ENCODE measurements around the gene KTN1.

GRCh38 chr14:55706365-55706684 is 126.3 kb downstream of the KTN1 start:
- TF ChIP-seq, protein P1, sequence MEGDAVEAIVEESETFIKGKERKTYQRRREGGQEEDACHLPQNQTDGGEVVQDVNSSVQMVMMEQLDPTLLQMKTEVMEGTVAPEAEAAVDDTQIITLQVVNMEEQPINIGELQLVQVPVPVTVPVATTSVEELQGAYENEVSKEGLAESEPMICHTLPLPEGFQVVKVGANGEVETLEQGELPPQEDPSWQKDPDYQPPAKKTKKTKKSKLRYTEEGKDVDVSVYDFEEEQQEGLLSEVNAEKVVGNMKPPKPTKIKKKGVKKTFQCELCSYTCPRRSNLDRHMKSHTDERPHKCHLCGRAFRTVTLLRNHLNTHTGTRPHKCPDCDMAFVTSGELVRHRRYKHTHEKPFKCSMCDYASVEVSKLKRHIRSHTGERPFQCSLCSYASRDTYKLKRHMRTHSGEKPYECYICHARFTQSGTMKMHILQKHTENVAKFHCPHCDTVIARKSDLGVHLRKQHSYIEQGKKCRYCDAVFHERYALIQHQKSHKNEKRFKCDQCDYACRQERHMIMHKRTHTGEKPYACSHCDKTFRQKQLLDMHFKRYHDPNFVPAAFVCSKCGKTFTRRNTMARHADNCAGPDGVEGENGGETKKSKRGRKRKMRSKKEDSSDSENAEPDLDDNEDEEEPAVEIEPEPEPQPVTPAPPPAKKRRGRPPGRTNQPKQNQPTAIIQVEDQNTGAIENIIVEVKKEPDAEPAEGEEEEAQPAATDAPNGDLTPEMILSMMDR (IDR thresholded peaks at IDR 0.05; ENCODE audit: low read depth, low read length, poor library complexity, severe bottlenecking) = no peak
- no peak for TF ChIP-seq EZH2phosphoT487 (IDR thresholded peaks at IDR 0.05; ENCODE audit: borderline replicate concordance, low read length)

All from DOHH2 (cell line).